ENCODE data around the gene TMEM40.
"Not testable (repeated sequence)": the region's sequence is repeated elsewhere in the genome, so short reads cannot be mapped to it uniquely, and the experiment has no call there.

Gene TMEM40

DNA sequence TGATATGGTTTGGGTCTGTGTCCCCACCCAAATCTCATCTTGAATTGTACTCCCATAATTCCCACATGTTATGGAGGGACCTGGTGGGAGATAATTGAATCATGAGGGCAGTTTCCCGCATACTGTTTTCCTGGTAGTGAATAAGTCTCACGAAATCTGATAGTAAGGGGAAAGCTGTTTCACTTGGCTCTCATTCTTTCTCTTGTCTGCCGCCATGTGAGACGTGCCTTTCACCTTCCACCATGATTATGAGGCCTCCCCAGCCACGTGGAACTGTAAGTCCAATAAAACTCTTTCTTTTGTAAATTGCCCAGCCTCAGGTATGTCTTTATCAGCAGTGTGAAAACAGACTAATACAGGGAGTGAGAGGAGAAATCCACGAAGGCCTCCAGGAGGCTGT, 16.9 kb upstream of the TMEM40 start:
- DNase-seq (ENCODE audit: low spot score) = not testable (repeated sequence)

DNA sequence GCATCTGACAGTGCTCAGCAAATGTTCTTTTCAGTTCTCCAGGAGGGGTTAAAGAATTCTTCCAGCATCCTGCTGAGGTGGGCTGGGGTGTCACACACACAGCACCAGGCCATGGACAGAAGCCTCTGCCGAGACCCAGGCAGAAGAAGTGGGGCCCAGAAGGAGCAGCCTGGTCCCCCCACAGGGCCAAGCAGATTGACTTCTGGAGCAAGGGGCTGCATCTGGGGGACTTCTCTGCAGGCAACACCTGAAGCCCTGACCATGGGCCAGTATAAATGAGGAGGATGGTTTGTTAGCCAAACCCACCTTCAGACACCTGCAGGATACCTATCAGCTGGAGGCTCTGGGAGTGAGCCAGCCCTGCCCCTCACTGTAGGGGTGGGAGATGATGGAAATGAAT, 16.2 kb upstream of the TMEM40 start:
- no peak for DNase-seq (ENCODE audit: low spot score)

DNA sequence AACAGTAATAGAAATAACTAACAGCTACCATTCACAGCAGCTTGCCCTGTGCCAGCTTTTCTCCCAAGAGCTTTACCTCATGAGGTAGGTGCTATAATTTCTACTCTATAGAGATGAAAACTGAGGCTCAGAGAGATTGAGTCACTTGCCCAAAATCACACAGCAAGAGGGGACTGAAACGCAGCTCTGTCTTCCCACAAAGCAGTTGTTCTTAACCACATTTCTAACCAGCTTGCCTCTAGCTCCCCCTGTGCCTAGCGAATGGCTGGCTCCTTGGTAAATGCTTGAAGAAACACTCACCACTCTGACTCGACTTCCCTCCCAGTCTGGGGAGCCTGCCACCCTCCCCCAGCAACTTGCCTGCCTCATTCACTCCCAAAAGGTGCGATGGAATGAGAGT, 15.6 kb upstream of the TMEM40 start:
- no peak for DNase-seq (ENCODE audit: low spot score)

DNA sequence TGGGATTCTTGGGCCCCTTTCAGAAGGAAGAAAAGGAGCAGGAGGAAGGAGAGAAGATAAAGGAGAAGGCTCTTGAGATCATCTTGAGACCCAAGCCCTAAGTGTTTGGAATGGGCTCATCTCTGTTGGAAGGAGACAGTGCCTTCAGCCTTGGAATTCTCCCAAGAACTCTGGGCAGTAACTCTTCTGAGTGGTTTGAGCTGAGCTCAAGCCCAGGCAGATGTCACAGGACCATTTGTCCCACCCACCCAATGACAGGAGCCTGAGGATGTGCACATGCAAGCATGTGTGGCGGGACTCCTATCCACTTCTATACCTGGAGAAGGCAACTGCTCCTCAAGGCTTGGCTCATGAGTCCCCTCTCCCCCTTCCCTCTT, 14.6 kb upstream of the TMEM40 start:
- no peak for DNase-seq (ENCODE audit: low spot score)

DNA sequence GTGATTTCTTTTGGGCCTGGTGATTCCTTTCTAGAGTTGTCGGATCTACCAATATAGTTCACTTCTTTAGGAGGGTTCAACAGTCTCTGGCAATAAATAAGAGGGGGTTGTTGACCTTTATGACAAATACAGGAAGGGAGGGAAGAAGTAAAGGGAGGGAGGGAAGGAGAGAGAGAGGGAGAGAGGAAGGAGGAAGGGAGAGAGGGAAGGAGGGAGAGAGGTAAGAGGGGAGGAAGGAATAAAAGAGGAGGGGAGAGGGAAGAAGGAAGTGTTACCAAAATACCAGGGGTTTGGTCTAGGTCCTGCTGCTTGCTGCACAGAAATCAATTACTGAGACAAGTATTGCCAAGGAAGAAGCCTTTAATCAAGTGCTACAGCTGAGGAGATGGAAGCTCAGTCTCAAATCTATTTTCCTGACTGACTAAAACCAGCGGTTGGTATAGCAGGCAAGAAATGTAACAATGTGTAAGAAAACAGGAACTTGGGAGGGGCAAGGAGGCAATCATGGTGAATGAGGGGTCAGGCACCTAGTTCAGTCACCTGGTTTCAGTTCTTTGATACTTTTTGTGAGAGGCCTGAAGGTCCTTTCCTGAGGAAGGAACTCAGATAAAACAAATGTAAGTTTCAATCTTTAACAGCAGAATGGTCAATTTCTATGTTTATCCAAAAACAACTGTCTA, 14.1 kb upstream of the TMEM40 start:
- DNase-seq (ENCODE audit: low spot score) = no peak

DNA sequence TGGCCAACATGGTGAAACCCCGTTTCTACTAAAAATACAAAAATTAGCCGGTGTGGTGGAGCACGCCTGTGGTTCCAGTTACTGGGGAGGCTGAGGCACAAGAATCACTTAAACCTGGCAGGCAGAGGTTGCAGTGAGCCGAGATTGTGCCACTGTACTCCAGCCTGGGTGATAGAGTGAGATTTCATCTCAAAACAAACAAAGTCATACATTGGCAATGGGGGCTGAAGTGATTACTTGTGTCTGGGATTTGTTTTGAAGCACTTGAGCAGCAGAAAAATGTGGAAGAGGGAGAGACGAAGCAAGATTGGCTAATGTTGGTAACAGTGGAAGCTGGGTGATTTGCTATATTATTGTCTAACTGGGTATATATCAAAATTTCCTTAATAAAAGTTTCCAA, 13.4 kb upstream of the TMEM40 start:
- DNase-seq (ENCODE audit: low spot score) = no peak

DNA sequence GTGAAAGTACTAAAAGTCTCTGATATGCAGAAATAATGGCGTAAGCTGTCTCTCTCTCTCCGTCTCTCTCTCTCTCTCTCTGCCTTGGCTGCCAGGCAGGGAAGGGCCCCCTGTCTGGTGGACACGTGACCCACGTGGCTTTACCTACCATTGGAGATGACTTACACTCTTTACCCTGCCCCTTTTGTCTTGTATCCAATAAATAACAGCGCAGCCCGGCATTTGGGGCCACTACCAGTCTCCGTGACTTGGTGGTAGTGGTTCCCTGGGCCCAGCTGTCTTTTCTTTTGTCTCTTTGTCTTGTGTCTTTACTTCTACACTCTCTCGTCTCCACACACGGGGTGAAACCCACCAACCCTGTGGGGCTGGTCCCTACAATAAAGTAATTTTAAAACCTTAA, 12.2 kb upstream of the TMEM40 start:
- DNase-seq (ENCODE audit: low spot score) = no peak

DNA sequence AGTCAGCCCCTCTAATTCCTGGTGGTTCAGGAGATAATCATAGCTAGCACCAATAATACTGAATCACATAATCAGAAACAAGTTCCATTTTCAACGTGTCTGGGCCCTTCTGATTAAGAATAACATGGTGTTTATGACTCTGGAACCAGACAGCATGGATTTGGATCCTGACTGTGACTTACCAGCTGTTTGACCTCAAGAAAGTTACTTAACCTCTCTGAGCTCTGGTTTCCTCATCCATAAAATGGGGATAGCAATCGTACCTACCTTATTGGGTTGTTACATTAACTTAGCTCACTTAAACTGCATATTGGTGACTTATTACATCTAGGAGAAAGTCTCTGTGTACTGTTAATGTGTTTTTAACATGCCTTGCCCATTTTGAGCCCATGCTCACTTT, 10.7 kb upstream of the TMEM40 start:
- DNase-seq (ENCODE audit: low spot score) = no peak

DNA sequence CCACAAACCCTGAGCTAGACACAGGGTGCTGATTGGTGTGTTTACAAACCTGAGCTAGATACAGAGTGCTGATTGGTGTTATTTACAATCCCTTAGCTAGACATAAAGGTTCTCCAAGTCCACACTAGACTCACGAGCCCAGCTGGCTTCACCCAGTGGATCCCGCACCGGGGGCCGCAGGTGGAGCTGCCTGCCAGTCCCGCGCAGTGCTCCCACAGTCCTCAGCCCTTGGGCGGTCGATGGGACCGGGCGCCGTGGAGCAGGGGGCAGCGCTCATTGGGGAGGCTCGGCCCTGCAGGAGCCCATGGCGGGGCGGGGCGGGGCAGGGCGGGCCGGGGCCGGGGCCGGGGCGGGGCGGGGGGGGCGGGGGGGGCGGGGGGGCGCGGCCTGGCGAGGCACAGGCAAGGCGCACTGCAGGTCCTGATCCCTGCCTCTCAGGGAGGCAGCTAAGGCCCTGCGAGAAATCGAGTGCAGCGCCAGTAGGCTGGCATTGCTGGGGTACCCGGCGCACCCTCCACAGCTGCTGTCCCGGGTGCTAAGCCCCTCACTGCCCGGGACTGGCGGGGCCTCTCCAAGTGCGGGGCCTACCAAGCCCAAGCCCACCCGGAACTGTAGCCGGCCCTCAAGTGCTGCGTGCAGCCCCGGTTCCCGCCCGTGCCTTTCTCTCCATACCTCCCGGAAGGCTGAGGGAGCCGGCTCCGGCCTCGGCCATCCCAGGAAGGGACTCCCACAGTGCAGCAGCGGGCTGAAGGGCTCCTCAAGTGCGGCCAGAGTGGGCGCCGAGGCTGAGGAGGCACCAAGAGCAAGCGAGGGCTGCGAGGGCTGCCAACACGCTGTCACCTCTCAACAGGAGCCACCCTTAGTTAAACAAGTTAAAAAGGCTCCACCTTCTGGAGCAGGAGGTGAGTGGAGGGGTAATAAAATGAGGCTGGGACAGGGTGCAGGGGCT, 9.8 kb upstream of the TMEM40 start:
- no peak for DNase-seq (ENCODE audit: low spot score)

DNA sequence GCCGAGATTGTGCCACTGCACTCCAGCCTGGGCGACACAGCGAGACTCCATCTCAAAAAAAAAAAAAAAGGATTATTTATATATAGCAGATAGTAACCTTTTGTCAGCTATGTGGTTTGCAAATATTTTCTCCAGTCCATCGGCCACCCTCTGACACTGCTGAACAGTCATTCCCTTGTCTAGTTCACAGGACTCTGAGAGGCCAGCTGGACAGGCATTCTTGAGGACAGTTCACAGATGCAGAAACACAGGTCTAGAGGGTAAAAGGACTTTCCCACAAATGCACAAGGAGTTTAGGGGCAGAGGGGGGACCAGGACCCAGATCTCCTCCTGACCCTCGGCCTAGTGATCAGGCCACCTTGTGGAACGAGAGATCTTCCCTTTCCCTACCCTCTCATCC, 7.5 kb upstream of the TMEM40 start:
- DNase-seq (ENCODE audit: low spot score) = no peak

DNA sequence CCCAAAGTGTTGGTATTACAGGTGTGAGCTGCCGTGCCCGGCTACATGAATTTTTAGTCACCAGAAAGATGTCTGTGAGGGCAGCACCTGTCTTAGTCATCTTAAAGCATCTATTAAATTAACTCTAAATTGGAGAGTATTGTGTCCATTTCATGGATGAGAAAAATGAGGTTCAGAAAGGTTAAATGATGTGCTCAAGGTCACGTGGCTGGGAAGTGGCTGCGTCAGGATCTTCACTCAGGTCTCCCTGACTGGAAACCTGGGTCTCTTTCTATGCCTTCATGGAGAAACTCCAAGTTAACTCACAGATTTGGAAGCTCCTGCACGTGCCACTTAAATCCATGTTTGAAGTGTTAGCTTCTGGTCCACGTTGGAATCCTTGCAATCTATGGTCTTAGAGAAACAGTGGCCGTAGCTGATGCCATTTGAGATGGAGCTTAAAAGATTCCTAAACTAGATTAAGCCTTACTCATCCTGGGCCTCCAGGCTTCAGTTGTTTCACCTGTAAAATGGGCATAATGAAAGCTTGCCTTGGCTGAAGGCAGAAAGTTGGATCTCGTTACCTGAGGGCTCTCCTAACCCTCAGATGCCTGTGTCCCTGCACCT, 5.2 kb upstream of the TMEM40 start:
- DNase-seq (ENCODE audit: low spot score) = no peak

DNA sequence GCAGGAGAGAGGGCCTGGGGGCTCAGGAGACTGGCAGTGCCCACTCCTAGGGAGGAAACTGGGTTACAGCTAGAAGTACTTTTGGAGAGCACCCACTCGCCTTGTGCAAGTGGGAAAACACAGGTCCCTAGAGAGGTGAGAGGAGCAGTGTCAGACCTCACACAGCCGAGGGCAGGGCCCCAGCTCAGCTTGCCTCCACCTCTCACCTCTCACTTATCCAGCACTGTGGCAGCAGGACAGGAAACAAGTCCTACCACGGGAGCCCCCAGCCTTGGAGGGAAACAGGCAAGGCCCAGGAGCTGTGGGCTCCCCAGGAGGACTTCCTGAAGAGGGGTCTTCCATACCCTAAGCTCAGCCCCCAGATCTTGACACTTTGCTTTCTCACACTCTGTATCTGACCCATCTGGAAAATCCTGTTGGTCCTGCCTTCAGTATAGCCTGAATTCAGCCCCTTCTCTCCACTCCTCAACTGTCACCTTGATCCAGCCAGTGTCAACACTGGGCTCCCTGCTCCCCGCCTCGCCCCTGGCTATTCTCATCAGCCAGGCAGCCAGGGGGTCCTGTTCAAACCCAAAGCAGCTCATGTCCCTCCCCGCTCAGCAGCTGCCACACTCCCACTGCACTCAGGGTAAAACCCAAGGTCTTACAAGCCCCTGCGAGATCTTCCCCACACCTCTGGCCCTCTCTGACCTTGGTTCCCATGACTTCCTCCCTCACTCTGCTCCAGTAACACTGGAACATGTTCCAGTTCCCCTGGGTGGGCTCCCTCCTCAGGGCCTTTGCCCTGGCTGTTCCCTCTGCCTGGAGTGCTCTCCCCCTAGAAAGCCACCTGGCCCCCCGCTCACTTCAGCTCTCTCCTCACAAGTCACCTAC, 870 bp upstream of the TMEM40 start:
- no peak for DNase-seq (ENCODE audit: low spot score)

DNA sequence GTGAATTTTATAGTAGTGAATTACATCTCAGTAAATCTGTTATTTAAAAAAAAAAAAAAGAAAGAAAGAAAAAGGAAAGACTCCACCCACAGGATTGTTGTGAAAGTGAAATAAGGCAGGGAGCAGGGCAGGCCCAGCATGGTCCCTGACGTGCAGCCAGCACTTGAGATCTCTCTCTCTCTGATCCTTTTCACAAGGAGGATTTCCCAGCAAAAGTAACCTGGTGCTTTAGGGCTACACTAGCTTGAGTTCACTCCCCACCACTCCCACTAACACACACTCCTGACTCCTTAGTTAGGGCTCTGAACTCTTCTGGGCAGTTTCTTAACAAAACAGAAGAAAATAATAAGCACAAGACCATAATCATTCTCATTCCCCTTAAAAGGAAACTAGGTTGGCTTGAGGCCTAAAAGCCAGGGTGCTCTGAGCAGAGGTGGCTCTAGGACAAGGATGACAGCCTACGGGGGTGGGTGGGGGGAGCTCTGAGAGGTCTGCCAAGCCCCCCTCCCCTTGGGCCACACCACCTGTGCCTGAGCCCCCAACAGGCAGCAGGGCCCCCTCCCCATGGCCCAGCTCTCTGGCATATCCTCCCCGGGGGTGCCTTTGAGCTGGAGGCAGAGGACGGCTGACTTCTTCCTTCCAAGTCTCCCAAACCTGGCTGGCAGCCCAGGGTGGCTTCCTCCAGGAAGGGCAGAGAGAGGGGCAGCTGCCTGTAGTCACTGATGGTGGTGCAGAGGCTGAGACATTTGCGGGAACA, 856 bp downstream of the TMEM40 start:
- no peak for DNase-seq (ENCODE audit: low spot score)

DNA sequence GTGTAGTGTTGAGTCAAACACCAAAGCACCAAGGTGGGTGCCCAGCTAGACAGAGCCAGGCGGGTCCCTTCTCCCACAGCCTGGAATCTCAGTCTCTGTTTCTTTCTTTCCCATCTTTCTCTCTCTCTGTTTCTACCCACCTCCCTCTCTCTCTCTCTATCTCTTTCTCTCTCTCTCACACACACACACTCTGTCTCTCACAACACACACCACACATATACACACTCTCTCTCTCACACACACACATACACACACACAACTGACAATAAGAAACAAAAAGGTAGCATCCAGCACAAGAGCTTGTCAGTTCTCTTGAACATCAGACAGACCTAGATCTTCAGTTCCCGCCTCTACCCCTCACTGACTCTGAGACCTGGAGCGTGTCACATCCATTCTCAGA, 2.4 kb downstream of the TMEM40 start:
- DNase-seq (ENCODE audit: low spot score) = no peak

DNA sequence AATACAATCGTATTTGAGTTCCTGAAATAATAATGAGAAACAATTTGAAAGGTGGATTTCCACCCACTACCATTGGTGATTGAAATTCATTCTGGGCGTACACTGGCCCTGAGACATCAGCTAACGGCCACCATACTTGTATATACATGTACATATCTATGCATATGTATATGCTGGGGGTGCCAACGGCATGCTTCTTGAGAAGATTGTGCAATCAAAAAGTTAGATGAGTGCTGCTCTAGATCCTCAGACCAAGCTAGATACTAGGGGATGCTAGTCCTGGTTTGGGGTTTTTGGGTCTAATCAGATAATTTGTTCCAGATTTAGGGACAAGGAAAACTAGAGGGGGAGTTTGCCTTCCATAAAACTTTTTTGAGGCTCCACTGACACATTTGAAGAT, 2.9 kb downstream of the TMEM40 start:
- no peak for DNase-seq (ENCODE audit: low spot score)

DNA sequence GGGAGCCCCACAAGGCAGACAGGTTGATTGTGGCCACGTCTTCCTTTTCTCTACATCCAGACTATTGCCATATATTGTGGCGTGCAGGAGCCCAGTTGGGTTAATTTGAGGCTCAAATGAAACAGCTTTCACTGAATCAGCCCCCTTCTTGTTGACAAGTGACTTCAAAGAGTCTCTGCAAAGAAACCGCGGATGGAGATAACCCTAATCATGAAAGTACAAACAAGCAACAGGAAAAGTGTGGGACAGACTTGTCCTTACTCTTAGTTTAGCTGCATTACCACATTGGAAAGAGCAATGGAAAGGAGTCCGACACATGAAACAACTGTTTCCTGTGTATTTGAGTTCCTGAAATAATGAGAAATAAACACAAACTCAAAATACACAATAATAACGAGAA, 3.3 kb downstream of the TMEM40 start:
- no peak for DNase-seq (ENCODE audit: low spot score)

DNA sequence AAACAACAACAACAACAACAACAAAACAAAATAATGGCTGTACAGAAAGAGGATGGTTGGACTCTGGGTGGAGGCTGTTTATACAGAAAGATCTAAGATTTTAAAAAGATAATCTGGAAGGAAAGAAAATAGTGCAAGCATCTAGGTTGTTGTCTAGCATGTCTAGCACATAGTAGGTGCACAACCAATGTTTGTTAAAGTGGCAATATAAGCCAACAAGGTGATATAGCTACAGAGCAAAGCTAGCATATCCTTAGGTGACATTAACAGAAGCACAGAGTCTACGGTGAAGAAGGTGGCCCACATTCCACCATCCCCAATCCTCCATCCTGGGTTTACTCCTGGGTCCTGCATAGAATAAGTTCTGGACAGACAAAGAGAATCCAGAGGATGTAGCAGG, 4.7 kb downstream of the TMEM40 start:
- DNase-seq (ENCODE audit: low spot score) = no peak

DNA sequence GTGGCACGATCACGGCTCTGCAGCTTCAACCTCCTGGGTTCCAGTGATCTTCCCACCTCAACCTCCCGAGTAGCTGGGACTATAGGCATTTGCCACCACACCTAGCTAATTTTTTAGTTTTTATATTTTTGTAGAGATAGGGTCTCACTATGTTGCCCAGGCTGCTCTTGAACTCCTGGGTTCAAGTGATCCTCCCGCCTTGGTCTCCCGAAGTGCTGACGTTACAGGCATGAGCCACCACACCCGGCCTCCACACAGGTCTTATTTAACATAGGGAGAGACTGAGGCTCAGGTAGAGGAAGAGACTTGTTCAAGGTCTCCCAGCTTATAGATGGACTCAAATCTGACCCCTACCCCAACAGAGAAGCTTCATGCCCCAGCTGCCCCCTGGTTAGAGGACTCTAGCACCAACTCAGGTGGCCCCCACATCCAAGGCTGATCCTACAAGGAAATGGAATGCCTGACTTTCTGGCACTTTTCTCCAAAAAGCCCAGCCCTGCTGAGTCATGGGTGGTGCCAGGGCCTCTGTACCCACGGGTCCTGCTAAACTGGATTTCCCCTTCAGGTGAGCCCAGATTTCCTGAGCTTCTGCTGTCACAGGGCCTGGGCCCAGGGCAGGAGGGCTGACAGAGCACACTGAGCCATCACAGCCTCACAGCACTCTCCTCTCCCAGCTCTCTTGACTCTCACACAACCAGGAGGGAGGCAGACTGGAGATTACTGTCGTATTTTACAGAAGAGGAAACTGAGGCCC, 5.6 kb downstream of the TMEM40 start:
- DNase-seq (ENCODE audit: low spot score) = no peak

DNA sequence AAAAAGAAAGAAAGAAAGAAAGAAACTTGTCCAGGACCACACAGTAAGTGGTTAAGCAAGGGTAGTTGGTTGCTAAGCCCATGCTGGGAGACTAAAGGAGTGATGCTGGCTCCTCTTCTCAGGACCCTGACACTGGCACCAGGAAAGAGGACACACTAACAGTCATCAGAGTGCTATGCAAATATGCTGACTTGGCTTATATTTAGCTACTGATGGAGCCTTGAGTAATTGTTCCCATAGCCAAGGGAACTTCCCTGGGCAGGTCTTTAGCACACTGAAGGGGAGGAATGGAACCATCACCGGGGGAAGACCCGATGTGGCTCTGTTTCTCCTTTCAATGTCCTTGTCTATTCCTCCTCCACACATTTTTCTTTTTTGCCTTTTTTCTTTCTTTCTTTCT, 6.2 kb downstream of the TMEM40 start:
- no peak for DNase-seq (ENCODE audit: low spot score)

DNA sequence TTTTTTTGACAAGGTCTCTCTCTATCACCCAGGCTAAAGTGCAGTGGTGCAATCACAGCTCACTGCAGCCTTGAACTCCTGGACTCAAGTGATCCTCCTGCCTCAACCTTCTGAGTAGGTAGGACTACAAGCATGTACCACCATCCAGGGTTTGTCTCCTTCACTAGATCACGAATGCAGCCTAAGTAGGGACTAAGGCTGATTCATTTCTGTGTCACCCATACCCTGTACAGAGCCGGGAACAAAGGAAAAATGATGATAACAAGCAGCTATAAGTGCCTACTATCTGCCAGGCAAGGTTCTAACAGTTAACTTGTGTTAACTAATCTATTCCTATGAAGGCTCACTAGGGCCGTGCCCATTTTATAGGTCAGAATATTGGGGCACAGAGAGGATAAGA, 7.0 kb downstream of the TMEM40 start:
- no peak for DNase-seq (ENCODE audit: low spot score)

DNA sequence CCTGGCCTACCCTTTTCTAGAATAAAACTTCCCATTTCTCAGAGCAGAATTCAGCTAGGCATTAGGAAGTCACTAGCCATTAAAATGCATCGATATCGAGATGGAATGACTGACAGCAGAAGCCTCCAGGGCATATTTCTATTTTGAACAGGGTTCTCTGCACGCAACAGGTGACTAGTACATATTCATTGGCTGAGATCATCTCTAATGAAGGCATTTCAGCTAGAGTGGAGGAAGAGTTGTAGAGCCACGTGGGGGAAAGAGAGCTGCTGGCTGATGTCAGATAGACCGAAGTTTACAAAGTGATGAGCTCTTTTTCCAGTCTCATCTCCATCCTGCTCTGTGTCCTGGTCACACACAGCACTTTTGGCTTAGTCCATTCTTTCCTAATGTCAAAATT, 7.5 kb downstream of the TMEM40 start:
- DNase-seq (ENCODE audit: low spot score) = no peak

All from LoVo (cell line).